ENCODE data around the gene PCED1B. TPM values are rescaled to one million over a fixed set of nuclear protein-coding genes. Genes with fewer than 3 reads are reported as not detected.
"Not testable (repeated sequence)": the region's sequence is repeated elsewhere in the genome, so short reads cannot be mapped to it uniquely, and the experiment has no call there.

PCED1B gene
- total RNA-seq: 0.31 TPM

- DNase-seq: peak; percentile 71
Observed at GRCh38 chr12:47079468-47079980, at the start of gene PCED1B, which contains the start of gene AMIGO2. Gene PCED1B, plus strand, starts transcription at chr12:47079621. Its CDS starts 155,443 bp downstream, at chr12:47235064. Gene AMIGO2, minus strand, starts transcription at chr12:47079959. Its CDS starts 957 bp downstream, at chr12:47079002.

- DNase-seq: no peak
Observed at GRCh38 chr12:47029903-47030302, 49.5 kb upstream of the PCED1B start.

GRCh38 chr12:47032644-47033043, 46.8 kb upstream of the PCED1B start:
- peak; percentile 71 for DNase-seq

- no peak for DNase-seq
Observed at GRCh38 chr12:47033081-47033480, 46.3 kb upstream of the PCED1B start.

- DNase-seq: no peak
Observed at GRCh38 chr12:47033789-47034555, 45.4 kb upstream of the PCED1B start.

- no peak for DNase-seq
Observed at GRCh38 chr12:47034661-47035060, 44.8 kb upstream of the PCED1B start.

GRCh38 chr12:47035484-47035883, 43.9 kb upstream of the PCED1B start:
- DNase-seq: no peak

GRCh38 chr12:47038270-47038748, 41.1 kb upstream of the PCED1B start:
- DNase-seq: no peak

- no peak for DNase-seq
Observed at GRCh38 chr12:47039079-47039478, 40.3 kb upstream of the PCED1B start.

GRCh38 chr12:47039756-47040155, 39.7 kb upstream of the PCED1B start:
- DNase-seq: no peak

GRCh38 chr12:47041327-47041726, 38.1 kb upstream of the PCED1B start:
- no peak for DNase-seq

GRCh38 chr12:47048541-47048940, 30.9 kb upstream of the PCED1B start:
- DNase-seq: no peak

GRCh38 chr12:47051291-47051690, 28.1 kb upstream of the PCED1B start:
- DNase-seq: not testable (repeated sequence)

- DNase-seq: no peak
Observed at GRCh38 chr12:47052274-47052673, 27.1 kb upstream of the PCED1B start.

- no peak for DNase-seq
Observed at GRCh38 chr12:47053961-47054360, 25.5 kb upstream of the PCED1B start.

- no peak for DNase-seq
Observed at GRCh38 chr12:47054659-47055058, 24.8 kb upstream of the PCED1B start.

- not testable (repeated sequence) for DNase-seq
Observed at GRCh38 chr12:47055856-47056255, 23.6 kb upstream of the PCED1B start.

- not testable (repeated sequence) for DNase-seq
Observed at GRCh38 chr12:47056944-47057343, 22.5 kb upstream of the PCED1B start.

- not testable (repeated sequence) for DNase-seq
Observed at GRCh38 chr12:47058640-47059039, 20.8 kb upstream of the PCED1B start.

GRCh38 chr12:47065546-47065945, 13.9 kb upstream of the PCED1B start:
- no peak for DNase-seq

- DNase-seq: no peak
Observed at GRCh38 chr12:47066278-47067025, 13.0 kb upstream of the PCED1B start.

- no peak for DNase-seq
Observed at GRCh38 chr12:47067176-47067575, 12.2 kb upstream of the PCED1B start.

All from tongue (tissue), 2 donors.